Stimulated activated CD4-positive, alpha-beta T cell treated with anti-CD3 and anti-CD28 coated beads, Interleukin-15, amount 100 ng/mL, for 24 hours (primary cell): Measurements from ENCODE around the gene ZMIZ1.

Source experiments
- DNase-seq: peaks from one replicate; pipeline ENCODE4 v3.0.0-alpha.2; 2020

Gene ZMIZ1

DNA sequence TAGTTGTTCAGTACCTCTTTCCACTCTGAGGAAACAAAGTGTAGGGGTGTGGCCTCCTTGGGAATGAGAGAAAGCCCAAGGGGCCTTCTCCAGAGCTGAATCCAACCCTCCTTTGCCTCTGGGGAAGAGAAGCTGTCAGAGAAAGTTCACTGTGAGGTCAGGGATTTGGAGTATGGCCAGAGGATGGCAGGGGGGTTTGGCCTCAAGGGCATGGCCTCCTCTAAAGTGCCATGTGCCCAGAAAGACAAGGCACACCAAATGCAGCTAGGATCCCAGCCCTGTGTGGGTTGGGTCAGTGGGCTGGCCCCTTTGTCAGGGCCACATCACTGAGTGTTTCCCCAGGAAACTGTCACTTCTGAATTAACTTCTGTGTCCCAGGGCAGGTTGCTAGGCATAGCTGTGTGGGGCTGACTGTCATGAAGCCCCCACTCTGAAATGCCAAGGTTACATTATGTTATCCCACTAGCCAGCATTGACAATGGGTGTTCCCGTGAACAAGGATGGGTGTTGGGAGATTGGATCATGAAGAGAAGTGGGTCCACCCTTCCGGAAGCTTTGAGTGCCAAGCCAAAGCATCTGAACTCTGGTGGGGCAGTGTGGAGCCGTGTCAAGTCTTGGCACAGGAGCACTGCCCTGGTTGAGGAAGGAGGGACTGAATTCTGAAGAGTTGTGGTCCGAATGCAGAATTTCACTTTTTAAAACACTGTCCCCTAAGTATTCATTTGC lies 123.3 kb downstream of the ZMIZ1 start:
- no peak for DNase-seq

DNA sequence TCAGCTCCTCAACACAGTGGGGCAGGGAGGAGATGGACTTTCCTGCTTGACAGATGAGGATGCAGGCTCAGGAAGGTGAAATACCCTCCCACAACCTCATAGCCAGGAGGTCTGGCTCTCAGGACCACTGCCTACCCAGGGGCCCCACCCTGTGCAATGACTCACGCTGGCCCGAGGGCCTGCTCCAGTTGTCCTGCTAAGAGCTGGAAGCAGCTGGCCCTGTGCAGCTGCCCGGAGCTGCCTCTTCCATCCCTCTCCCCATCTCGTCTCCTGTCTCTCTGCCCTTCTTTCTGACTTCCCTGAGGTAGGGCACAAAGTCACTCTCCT lies 123.9 kb downstream of the ZMIZ1 start:
- no peak for DNase-seq

DNA sequence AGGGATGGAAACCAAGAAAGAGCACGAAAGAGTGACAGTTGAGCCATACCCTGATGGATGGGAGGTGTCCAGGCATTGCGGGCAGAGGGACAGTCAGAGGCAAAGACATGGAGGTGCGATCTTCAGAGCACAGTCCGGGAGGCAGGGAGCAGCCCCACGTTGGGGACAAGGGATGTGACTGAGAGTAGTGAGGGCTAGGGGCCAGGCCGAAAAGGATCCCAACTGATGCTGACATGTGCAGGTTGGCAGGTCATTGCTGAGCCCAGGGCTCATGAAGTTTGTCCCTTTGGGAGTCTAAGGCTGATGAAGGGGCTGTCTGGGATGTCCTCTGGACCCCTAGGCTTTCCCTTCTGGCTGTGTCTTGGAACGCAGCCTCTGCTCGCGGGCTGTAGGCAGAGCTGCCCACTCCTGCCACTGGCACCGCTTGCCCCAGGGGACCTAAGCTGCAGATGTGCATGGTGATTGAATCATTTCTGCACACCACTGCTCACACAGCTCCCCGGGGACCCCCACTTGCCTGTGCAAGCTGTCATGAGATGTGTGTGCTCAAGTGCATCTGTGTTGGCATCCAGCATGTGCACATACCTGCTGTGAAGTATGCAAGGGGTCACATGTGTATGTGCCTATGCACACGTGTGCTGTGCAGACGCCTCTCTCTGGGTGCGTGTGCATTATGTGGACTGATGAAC lies 125.1 kb downstream of the ZMIZ1 start:
- DNase-seq: no peak

DNA sequence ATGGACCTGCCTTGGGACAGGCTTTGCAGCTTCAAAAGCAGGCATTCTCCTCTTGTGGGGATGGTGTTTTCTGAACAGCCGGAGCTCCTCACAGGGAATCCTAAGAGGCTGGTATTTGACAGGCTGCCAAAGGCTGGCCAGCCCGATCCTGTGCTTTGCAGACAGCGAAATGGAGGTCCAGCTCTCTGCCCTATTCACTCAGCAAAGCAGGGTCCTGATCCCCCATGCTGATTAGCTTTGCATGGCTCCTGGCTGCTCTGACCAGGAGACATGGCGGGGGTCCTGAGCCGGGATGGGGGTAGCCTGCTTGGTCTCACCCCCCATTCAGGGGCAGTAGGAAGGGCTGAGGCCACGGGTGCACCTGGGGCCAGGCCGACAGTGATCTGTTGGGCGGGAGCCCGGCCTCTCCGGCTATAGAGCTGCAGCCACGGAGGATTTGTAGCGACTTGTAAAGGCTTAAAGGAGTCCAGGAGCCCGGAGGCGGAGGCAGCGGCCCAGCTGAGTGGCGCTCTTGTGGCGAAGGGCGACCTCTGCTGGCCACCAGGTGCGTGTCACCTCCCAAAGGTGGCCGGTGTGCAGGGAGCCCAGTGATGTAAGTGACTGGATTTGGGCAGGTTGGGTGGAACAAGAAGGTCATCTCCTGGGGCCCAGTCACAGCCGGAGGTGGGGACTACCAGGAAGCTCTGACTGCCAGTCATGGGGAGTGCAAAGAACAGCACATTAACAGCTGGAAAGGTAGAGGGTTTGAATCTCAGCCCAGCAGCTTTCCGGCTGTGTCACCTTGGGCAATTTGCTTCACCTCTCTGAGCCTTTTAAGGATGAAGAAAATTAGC lies 126.5 kb downstream of the ZMIZ1 start:
- DNase-seq: peak; percentile 82

DNA sequence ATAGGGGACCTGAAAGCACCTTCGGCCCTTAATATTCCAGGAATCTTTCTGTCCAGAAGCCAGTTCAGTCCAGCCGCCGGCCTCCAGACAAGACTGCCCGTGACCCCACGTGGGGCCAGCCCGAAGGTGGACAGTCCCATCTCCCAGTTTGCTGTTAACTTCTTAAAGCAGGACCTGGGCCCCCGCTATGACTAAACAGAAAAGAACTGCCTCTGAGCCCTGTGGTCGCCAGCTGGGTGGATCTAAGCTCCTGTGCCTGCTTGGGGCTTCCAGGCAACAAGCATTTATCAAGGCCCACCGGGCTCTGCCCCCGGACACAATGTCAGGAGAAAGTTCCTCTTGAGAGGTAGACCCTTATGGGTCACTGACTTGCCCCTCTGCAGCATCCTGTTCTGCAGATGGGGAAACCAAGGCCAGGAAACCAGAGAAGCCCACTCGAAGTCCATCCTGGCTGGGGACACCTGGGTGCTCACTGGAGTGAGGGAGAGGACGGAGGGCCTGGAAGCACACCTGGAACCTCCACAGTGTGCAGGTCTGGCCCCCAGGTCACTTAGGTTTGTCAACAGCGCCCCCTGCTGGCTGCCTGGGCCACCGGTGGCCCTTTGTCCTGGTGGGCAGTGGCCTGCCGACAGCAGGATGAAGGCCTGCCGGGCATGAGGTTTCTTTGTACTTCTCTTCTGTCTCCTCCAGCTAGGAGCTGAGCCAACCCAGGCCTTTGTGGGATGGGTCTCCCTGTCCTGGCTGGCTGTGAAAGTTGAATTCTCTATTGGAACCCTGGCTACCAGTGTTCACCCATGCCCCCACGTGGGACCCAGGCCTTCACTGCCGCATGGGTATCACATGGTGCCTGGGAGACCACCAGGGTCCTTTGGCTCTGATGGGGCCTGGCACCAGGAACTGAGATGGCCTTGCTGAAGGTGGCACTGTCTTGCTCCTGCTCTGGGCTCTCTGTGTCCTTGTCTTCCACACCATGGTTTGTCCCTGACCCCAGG lies 128.0 kb downstream of the ZMIZ1 start:
- peak; percentile 83 for DNase-seq

DNA sequence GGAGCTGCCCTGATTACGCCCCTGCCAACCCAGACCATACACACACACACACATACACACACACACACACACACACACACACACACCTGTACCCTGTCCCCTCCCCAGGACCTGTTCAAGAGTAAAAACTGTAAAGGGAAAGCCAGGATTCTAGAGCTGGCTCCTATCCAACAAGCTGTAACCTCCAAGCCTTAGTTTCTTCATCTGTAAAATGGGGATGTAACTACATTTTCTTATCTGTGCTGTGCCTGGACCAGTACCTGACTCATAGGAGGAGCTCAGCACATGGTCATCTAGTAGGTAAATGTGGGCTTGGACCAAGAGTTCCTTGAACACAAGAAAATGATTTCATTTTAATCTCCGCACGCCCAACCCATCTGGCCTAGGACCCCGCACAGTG lies 128.8 kb downstream of the ZMIZ1 start:
- DNase-seq: no peak

DNA sequence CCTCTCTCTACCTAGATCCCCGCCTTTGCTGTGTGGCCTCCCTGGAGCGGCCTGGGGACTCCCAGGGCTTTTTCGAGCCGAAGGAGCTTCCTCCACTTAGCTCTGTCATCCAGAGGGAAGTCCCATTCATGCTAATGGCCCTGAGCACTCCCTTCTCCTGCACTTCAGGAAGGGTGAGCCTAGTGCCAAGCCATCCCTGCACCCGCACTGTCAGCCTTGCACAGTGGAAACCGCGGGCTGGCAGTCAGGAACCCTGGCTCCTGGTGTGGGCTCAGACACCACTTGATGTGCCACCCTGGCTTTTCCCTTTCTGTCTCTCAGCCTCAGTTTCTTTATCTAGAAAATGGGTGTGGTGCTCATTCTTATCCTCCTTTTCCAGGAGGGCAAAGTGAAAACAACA lies 131.6 kb downstream of the ZMIZ1 start:
- DNase-seq: no peak

DNA sequence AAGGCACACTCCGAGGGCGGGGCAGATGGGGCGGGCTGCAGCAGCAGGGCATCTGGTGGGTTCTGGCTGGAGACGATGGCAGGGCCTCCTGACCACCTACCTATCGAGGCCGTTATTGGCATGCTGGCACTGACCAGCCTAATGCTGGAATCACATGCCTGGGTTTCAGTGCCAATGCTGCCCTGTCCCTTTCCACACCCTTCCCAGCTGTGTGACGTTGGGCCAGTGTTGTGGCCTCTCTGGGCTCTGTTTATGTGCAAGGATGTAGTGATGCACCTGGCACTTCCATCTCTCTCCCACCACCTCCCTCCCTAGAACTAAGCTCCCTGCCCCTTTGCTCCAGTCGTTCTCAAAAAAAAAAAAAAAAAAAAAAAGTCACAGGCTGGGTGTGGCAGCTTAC lies 132.9 kb downstream of the ZMIZ1 start:
- no peak for DNase-seq

DNA sequence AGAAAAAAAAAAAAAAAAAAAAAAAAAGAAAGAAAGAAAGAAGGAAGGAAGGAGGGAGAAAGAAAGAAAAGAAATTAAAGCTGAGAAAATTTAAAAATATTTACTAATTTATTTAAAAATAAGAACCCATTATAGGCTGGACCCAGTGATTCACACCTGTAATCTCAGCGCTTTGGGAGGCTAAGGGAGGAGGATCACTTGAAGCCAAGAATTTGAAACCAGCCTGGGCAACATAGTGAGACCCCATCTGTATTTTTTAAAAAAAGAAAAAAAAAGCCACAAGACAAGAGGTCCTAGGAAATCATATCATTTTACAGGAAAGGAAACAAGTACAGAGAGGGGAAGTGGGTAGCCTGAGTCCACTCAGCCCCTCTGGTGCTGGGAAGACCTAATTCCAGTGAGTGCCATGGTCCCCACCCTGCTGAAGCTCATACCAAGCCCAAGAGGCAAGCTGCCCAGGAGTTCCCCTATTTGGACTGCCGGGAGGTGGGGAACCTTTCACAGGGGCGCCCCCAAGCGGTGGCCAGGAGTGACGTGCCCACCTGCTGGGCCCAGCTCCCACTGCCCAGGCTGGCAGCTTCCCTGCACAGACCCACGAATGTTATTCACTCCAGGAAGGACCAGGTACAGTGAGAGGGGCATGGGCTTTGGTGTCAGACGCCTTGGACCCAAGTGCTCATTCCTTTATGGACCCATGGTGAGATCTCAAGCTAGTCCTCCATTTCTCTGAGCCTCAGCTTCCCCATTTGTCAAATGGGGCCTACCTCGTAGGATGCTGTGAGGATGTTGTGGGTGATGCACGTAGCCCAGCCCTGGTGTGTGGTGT lies 133.6 kb downstream of the ZMIZ1 start:
- DNase-seq: peak; percentile 64

DNA sequence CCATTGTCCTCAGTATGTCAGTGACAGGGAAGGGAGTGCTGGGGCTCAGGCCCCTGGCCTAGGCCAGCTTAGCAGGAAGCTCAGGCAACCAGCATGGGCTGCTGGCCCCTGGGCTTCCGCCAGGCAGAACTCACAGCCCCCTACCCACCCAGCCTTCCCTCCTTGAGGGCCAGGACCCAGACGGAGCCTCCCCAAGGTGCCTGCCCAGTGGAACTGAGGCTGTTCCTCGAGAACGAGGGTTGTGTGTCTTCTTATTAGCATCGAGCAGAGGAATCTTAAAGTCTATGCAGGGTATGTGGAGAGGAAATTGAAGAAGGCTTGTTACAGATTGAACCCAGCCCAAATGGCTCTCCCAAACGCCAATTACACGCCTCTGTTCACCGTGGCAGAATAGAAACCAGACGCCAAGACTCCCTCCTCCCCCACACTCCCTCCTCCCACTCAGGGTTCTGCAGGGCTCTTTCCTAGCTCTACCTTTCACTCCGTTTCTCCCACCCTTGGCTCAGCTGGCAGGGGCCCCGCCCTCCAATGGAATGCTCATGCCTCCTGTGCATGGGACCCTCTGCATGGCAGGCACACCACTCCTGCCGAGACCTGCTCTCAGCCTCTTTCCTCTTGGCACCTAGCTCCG lies 134.4 kb downstream of the ZMIZ1 start:
- no peak for DNase-seq

DNA sequence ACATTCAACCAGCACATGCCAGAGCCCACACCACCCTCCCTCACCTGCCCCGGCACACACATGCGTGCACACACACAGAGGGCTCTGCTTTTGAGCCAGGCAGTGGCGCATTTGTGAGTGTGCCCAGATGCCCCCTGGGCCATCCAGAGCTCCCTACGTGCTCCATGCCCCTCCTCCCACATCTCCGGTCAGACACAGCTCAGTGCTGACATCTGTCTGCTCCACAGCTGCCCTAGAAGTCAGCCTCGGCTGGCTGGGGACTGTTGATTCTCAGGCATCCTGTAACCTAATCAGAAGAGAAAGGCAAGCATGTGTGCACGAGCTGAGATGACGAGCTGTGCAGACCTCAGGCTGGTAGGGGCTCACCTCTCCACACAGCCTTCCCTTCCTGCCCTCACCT lies 135.1 kb downstream of the ZMIZ1 start:
- DNase-seq: no peak

DNA sequence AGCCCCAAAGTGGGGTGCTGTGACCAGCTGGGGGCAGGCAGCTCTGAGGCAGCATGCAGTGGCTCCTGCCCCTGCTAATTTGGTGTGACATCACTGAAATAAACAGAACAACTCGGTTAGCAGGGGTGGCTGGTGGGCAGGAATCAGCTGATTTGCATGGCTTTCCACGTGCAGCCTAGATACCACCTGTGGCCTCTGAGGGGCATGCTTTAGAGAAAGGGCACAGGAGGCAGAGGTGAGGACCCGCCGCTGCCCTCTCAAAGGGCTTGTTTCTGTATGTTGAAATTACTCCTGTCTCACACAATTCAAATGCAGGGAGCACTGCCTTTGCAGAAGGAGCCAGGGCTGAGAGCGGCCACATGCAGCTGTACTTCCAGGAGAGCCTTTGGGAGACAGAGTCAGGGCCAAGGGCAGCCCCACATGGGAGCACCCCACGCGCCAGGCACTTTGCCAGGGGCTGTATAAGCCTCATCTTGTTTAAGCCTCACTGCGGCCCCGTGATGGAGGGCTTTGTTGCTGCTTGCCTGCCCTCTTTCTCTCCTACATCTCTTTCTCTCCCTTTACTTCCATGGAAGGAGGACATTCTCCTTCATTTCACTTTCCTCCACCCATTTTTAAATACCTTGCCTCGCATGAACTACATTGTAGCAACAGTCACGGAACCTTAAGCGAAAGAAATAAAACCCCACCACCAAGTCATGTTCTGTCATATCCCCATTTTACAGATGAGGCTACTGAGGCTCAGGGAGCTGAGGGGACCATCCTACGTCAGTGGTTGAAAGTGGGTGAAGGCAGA lies 137.7 kb downstream of the ZMIZ1 start:
- DNase-seq: no peak

DNA sequence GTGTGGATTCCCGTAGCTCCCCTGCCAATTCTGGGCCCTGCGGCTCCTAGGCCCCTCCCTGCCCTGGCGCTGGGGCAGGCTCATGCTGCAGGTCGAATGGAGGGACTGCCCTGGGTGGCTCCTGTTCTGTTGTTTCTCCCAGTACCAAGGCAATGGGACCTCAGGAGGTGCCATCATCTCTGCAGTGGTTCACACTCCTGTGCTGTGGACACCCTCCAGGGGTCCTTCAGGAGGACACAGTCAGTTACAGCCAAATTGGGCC lies 138.3 kb downstream of the ZMIZ1 start:
- DNase-seq: no peak

DNA sequence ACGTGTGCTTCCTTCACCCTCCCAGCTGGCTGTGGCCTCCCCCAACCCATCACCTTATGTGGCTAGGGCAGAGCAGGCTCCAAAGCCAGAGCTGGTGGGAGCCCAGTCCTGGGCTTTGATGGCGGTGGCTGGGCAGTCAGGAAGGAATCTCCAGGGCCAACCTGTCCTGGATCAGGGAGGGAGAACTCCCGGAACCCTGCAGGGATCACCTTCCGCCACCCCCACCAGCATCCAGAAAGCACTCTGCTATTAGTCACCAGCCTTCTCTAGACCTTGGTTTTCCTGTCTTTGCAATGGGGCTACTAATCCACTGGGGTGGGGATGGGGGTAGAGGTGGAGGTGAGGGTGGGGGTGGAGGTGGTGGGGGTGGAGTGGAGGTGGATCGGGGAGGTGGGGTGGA lies 139.0 kb downstream of the ZMIZ1 start:
- DNase-seq: no peak

DNA sequence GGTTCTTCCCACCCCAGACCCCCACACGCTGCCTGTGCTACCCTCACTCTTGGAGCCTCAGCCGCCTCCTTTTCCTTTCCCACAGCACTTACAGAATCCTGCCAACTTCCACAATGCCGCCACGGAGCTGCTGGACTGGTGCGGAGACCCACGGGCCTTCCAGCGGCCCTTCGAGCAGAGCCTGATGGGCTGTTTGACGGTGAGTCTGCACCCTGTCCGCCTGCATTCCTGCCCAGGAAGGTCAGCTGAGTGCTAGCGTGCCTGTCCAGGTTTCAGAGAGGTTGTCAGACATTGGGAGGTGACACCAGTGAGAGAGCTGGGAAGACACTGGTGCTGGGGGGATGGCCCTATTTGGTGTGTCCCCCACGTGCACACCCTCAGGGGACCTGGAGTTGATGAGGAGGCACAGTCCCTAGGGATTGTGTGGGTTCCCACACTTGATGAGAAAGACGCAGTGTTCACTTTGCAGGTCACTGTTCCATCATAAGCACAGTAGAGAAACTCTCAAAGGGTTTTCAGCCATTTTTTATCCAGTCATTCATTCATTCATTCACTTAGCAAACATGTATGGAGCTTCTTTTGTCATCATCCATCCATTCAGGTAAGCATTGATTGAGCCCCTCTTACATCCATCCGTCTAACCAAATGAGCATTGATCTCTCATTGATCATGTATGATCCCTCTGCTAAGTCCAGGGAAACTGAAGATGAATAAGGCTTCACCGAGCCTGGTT lies 139.7 kb downstream of the ZMIZ1 start:
- no peak for DNase-seq

DNA sequence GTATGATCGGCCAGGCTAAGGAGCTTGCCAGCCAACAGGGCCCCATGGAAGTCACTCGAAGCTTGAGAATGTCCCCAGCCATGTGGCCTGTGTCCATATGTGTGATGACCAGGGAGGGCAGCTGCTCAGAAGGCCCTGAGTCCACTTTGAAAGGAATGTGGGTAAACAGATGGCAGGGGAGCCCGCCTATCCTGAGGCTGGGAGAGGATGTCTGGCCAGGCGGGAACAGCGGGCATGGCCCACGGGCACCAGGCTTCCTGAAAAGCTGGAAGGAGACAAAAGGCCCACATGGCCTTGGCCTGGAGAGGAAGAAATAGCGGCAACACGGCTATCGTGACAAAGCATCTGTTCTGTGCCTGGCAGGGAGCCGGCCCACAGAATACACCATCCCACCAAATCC lies 140.6 kb downstream of the ZMIZ1 start:
- DNase-seq: no peak

DNA sequence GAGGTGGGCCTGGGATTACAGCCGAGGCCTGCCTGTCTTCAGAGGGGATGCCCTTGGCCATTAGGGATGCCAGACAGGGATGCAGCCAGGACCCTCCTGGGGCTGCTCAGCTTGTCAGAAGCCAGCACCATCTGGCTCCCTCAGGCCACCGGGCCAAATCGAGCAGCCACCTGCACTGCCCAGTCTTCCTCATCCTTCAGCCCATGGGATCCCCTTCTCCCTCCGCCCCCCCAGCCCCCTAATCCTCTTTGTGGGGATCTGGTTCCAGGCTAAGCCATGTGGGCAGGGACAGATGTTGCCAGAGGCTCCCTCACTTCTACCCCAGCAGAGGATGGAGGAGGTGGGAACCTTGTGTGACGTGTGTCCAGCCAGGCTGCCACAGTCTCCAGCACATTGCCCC lies 141.1 kb downstream of the ZMIZ1 start:
- no peak for DNase-seq

DNA sequence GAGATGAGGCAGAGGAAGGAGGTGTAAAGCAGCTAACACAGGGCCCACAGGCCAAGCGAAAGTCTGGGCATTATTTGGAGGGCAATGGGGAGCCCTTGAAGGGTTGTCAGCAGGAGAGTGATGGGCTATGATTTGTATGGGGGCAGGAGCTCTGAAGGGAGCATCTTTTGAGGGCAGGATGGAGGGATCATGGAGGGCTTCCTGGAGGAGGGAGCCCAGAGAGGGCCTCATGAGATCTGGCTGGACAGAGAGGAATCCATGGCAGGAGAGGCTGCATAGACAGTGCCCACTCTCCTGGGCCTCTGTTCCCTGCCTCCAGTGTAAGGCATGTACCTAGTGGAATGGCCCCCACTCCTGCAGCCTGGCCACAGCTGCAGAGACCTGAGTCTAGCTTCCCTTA lies 141.9 kb downstream of the ZMIZ1 start:
- no peak for DNase-seq

DNA sequence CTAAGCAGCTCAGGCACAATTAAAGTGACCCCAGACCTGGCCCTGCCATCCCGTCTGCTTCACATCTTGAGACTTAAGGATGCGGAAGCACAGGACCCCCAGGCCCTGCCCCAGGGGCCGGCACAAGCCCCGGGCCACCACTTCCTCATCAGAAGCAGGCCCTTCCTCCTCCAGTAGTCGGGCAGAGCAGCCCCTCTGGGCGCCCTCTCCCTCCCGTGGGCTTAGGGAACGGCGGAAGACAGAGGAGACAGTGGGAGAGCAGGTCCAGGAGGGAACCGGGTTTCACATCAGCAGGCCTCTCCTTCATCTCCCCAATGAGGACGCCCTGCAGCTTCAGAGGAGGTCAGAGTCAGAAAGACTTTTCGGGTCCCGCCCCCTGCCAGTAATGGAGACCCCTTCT lies 142.8 kb downstream of the ZMIZ1 start:
- DNase-seq: no peak

DNA sequence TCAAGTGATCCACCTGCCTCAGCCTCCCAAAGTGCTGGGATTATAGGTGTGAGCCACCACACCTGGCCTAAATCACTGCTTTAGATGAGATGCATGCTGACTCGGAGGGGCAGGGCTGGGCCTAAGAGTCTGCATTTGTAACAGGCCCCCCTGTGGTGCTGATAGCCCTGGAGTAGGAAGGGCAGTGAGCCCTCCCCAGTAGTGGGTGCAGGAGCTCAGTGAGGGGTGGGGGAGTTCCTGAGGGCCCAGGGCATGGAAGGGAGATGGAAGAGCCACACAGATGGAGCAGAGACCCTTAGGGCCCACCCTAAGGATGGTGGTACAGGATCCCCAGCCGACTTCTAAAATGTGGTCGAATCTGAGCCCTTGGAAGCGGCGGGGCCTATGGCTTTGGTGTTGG lies 146.8 kb downstream of the ZMIZ1 start:
- no peak for DNase-seq
